Esophagus squamous epithelium (tissue), 5 donors: ENCODE measurements around the gene NFYA. TPM values are rescaled to one million over a fixed set of nuclear protein-coding genes. Genes with fewer than 3 reads are reported as not detected.

Source experiments
- DNase-seq: peaks from one replicate; lab custom pipeline; 2025; lab: John Stamatoyannopoulos, UW
- H3K27ac ChIP-seq, 4 donors: fragments of 200-600 bp; sonication (generic); one replicate each; pipeline ENCODE4 v1.5.1; 2016 to 2019; ENCODE audit warnings: mild to moderate bottlenecking in 1 of 4
- H3K27me3 ChIP-seq, 4 donors: fragments of 200-600 bp; sonication (generic); 1 replicate in 3 of 4; 2 replicates in 1 of 4; pipeline versions ENCODE4 v1.5.1 to v1.6.0; 2017 to 2021; ENCODE audit warnings: antibody characterized with exemption in 1 of 4
- H3K36me3 ChIP-seq, 3 donors: fragments of 200-600 bp; sonication (generic); one replicate each; pipeline ENCODE4 v1.5.1; 2016 to 2019
- H3K4me1 ChIP-seq, 3 donors: fragments of 200-600 bp; sonication (generic); one replicate each; pipeline ENCODE4 v1.5.1; 2017 to 2019
- H3K4me3 ChIP-seq, 4 donors: fragments of 200-600 bp; sonication (generic); 1 replicate in 3 of 4; 2 replicates in 1 of 4; pipeline ENCODE4 v1.5.1; 2016 to 2019; ENCODE audit warnings: mild to moderate bottlenecking in 2 of 4, moderate library complexity in 1 of 4
- H3K9me3 ChIP-seq, 3 donors: fragments of 200-600 bp; sonication (generic); one replicate each; pipeline ENCODE4 v1.5.1; 2016 to 2019
- POLR2A ChIP-seq, 4 donors: fragments of 450-650 bp; IDR thresholded peaks; one replicate each; pipeline ENCODE4 v1.6.1; 2017; ENCODE audit warnings: antibody characterized with exemption in 4 of 4, mild to moderate bottlenecking in 4 of 4, moderate library complexity in 3 of 4
- WGBS, 2 donors: methylation state at CpG; one replicate each; pipeline ENCODE4 v1.1.5; 2018; 5-methylcytosine and 5-hydroxymethylcytosine counted together
- intact Hi-C: fragments of 100-400 bp; cut with DNase I; formaldehyde crosslinking; loops from one replicate; pipeline ENCODE4 v1.15.0; 2022
- total RNA-seq, 4 donors: library from RNA; depleted of rRNA; stranded (reverse); fragments of >200 nt; gene quantifications; one replicate each; pipeline ENCODE4 v1.1.0, GENCODE V29; 2016
- TF ChIP-seq, protein P1 (sequence below), 6 experiments: fragments of 450-650 bp in 4 of 6; fragments of 200-600 bp in 2 of 6; sonication (generic) in 2 of 6; IDR thresholded peaks; one replicate each; pipeline ENCODE4 v1.5.1; 2016 to 2019; ENCODE audit warnings: antibody characterized with exemption in 6 of 6, mild to moderate bottlenecking in 4 of 6, moderate library complexity in 4 of 6
- donor health status: DM: yes; HTN: yes; CAD: no.

NFYA gene
- total RNA-seq, 4 donors from 2014 or later: 9.0 to 16.4 (median 14.0) TPM

DNA sequence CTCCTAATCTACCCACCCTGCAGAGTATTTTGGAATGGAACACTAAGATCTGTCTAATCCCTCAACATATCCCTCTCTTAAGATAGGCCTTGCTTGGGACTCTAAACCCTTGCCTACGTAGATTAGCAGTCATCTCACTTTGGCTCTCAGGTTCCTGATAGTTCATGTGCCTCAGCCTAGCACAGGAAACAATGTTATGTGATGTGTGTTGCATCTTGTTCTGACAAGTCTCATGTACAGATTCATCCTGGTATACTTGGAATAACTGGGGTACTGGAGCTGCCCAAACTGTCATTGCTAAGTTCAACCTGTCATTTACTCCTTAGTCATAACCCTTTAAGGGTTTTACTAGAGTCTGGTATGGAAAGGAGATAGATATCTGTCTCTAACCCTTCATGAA, 47.3 kb downstream of the NFYA start:
- Histone ChIP-seq H3K4me3 (no peak overlapping the region), H3K27me3 (no peaks in the 10 kb centered on the region), H3K36me3 (peaks cover 0 to 13% (median 0%) of the 10 kb centered on the region in 3 donors), H3K4me1 (no peaks in the 10 kb centered on the region), H3K27ac (no peak overlapping the region), H3K9me3 (no peaks in the 10 kb centered on the region)
- no peak for DNase-seq
- TF ChIP-seq, protein P1, sequence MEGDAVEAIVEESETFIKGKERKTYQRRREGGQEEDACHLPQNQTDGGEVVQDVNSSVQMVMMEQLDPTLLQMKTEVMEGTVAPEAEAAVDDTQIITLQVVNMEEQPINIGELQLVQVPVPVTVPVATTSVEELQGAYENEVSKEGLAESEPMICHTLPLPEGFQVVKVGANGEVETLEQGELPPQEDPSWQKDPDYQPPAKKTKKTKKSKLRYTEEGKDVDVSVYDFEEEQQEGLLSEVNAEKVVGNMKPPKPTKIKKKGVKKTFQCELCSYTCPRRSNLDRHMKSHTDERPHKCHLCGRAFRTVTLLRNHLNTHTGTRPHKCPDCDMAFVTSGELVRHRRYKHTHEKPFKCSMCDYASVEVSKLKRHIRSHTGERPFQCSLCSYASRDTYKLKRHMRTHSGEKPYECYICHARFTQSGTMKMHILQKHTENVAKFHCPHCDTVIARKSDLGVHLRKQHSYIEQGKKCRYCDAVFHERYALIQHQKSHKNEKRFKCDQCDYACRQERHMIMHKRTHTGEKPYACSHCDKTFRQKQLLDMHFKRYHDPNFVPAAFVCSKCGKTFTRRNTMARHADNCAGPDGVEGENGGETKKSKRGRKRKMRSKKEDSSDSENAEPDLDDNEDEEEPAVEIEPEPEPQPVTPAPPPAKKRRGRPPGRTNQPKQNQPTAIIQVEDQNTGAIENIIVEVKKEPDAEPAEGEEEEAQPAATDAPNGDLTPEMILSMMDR (IDR thresholded peaks at IDR 0.05): no peak
- no peak for TF ChIP-seq POLR2A (IDR thresholded peaks at IDR 0.05)
- WGBS, 2 donors: 47 to 79% methylated on average over 1 of the region's 1 CpG
- intact Hi-C loops: no loop called here

DNA sequence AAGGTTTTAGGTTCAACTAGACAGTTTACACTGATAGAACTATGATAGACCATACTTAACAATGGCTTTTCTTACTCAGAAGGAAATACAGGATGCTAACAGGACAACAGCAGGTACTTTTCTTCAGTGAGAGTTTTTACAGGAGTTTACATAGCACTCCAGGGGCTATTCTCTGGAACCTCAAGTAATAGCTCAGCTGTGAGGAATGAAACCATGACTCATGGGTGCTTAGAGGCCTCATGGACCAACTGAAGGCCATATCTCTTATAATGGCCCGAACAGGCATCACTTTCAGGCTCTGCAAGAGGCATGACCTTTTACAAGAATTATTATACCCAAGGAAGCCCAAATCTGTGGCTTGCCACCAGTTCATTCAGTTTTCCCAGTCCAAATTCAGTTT, 49.6 kb downstream of the NFYA start:
- intact Hi-C loops: no loop called here
- Histone ChIP-seq H3K9me3 (no peaks in the 10 kb centered on the region), H3K27ac (no peak overlapping the region), H3K4me1 (no peaks in the 10 kb centered on the region), H3K27me3 (no peaks in the 10 kb centered on the region), H3K36me3 (peaks cover 0 to 13% (median 0%) of the 10 kb centered on the region in 3 donors), H3K4me3 (no peak overlapping the region)
- TF ChIP-seq POLR2A (IDR thresholded peaks at IDR 0.05): no peak
- TF ChIP-seq, protein P1 (IDR thresholded peaks at IDR 0.05): no peak
- DNase-seq: no peak
- WGBS, 2 donors: 100% methylated on average over 1 of the region's 1 CpG

DNA sequence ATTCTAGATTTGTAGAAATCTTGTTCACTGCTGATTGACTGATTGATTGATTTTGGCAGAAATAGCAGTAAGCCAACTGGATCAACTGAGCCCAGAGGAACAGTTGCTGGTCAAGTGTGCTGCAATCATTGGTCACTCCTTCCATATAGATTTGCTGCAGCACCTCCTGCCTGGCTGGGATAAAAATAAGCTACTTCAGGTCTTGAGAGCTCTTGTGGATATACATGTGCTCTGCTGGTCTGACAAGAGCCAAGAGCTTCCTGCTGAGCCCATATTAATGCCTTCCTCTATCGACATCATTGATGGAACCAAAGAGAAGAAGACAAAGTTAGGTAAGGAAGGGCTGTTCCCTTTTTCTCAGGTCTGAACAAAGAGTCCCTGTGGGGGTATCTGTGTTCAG, 50.1 kb downstream of the NFYA start:
- Histone ChIP-seq H3K4me3 (no peak overlapping the region), H3K27ac (no peak overlapping the region), H3K36me3 (peaks cover 0 to 13% (median 0%) of the 10 kb centered on the region in 3 donors), H3K9me3 (no peaks in the 10 kb centered on the region), H3K27me3 (no peaks in the 10 kb centered on the region), H3K4me1 (no peaks in the 10 kb centered on the region)
- WGBS, 2 donors: 91 to 100% methylated on average over 1 of the region's 1 CpG
- no peak for DNase-seq
- intact Hi-C loops: no loop called here
- TF ChIP-seq POLR2A (IDR thresholded peaks at IDR 0.05): no peak
- TF ChIP-seq, protein P1 (IDR thresholded peaks at IDR 0.05): no peak

DNA sequence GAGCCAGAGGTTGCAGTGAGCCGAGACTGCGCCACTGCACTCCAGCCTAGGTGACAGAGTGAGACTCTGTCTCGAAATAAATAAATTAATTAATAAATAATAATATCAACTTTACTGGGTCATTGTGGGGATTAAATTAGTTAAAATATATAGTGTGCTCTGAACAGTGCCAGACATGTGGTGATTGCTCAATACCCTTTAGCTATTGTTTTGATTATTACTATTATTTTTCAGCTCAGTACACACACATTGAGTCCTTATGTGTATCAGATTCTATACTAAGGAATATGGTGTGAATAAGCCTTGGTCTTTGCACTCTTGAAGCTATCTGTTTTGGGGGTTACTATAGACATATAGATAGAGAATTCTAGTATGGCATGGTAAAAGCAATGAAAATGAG, 52.5 kb downstream of the NFYA start:
- no peak overlapping the region for H3K4me3 ChIP-seq
- no peaks in the 10 kb centered on the region for H3K9me3 ChIP-seq
- intact Hi-C loops: no loop called here
- no peaks in the 10 kb centered on the region for H3K27me3 ChIP-seq
- TF ChIP-seq, protein P1 (IDR thresholded peaks at IDR 0.05): no peak
- TF ChIP-seq POLR2A (IDR thresholded peaks at IDR 0.05): no peak
- WGBS, 2 donors: 85 to 90% methylated on average over 3 of the region's 3 CpGs
- H3K27ac ChIP-seq: no peak overlapping the region
- no peaks in the 10 kb centered on the region for H3K4me1 ChIP-seq
- peaks cover 0 to 13% (median 0%) of the 10 kb centered on the region in 3 donors for H3K36me3 ChIP-seq
- no peak for DNase-seq

DNA sequence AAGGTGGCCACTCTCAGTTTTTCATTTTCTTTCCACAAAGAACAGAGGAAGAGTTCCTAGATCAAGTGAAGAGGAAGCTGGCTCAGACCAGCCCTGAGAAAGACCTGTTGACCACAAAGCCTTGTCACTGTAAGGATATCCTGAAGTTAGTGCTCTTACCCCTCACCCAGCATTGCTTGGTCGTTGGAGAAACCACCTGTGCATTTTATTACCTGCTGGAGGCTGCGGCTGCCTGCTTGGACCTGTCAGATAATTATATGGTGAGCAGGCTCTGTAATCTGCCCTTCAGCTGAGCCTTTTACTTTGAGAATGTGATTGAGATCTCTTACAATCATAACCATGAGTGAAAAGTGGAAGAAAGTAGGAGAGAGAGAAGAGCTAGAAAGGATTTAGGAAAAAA, 59.5 kb downstream of the NFYA start:
- H3K27ac ChIP-seq: no peak overlapping the region
- WGBS, 2 donors: 36 to 42% methylated on average over 2 of the region's 2 CpGs

More for the DNA sequence above, 59.5 kb downstream of the NFYA start:
- Histone ChIP-seq H3K36me3 (no peaks in the 10 kb centered on the region), H3K4me1 (no peaks in the 10 kb centered on the region), H3K9me3 (no peaks in the 10 kb centered on the region), H3K27me3 (no peaks in the 10 kb centered on the region), H3K4me3 (no peak overlapping the region)
- TF ChIP-seq POLR2A (IDR thresholded peaks at IDR 0.05): no peak
- TF ChIP-seq, protein P1 (IDR thresholded peaks at IDR 0.05): no peak
- DNase-seq: no peak
- intact Hi-C loops: no loop called here
